Natural killer cell (primary cell): ENCODE data around the gene WDR89. TPM values are rescaled to one million over a fixed set of nuclear protein-coding genes. Genes with fewer than 3 reads are reported as not detected.

Experiments
- ATAC-seq, 3 donors: fragments of 150-1000 bp in 2 of 3; fragments of 200-7000 bp in 1 of 3; cut with Tn5 transposase; 1 replicate in 1 of 3; 2 replicates in 2 of 3; pipeline ENCODE4 v1.10.0; 2021; ENCODE audit warnings: mild to moderate bottlenecking in 2 of 3, moderate library complexity in 2 of 3
- DNase-seq, 2 donors: peaks; one replicate each; pipeline versions ENCODE4 v3.0.0 to v3.0.0-alpha.2; 2013 to 2021; ENCODE audit warnings: mixed read lengths in 1 of 2
- H3K27ac ChIP-seq: one replicate; pipeline ENCODE4 v1.5.1; 2013; ENCODE audit warnings: mild to moderate bottlenecking, low read length
- H3K27me3 ChIP-seq: one replicate; pipeline ENCODE4 v1.6.1; 2013; ENCODE audit warnings: low read length; ENCODE audit not compliant: control insufficient read depth, insufficient read depth
- H3K36me3 ChIP-seq: one replicate; pipeline ENCODE4 v1.6.1; 2013; ENCODE audit warnings: low read length; ENCODE audit not compliant: control insufficient read depth, insufficient read depth
- H3K4me1 ChIP-seq: one replicate; pipeline ENCODE4 v1.6.1; 2013; ENCODE audit warnings: low read length; ENCODE audit not compliant: control insufficient read depth, insufficient read depth
- H3K4me3 ChIP-seq: one replicate; pipeline ENCODE4 v1.5.1; 2013; ENCODE audit warnings: low read length
- H3K9me3 ChIP-seq: one replicate; pipeline ENCODE4 v1.6.1; 2013; ENCODE audit warnings: low read length; ENCODE audit not compliant: control insufficient read depth, insufficient read depth
- H3K27ac Mint-ChIP-seq, 2 donors: one replicate each; pipeline ENCODE4 v1.8.0; 2022; ENCODE audit warnings: mild to moderate bottlenecking in 2 of 2, mixed read lengths in 2 of 2, moderate library complexity in 1 of 2
- H3K27me3 Mint-ChIP-seq, 2 donors: one replicate each; pipeline ENCODE4 v1.8.0; 2022; ENCODE audit warnings: low read depth in 2 of 2, mixed read lengths in 2 of 2
- H3K36me3 Mint-ChIP-seq: one replicate; pipeline ENCODE4 v1.8.0; 2022; ENCODE audit warnings: mixed read lengths
- H3K4me1 Mint-ChIP-seq, 2 donors: one replicate each; pipeline ENCODE4 v1.8.0; 2022; ENCODE audit warnings: mixed read lengths in 2 of 2
- H3K4me3 Mint-ChIP-seq: one replicate; pipeline ENCODE4 v1.8.0; 2022; ENCODE audit warnings: mild to moderate bottlenecking, moderate library complexity, mixed read lengths
- H3K9me3 Mint-ChIP-seq, 2 donors: one replicate each; pipeline ENCODE4 v1.8.0; 2022; ENCODE audit warnings: mixed read lengths in 2 of 2
- CTCF ChIP-seq: fragments of 200-600 bp; IDR thresholded peaks from one replicate; pipeline ENCODE4 v1.8.0; 2022; ENCODE audit warnings: antibody characterized with exemption
- WGBS: methylation state at CpG from one replicate; pipeline ENCODE4 v1.1.7; 2013; ENCODE audit warnings: missing lambda C conversion rate; ENCODE audit not compliant: insufficient coverage; 5-methylcytosine and 5-hydroxymethylcytosine counted together
- intact Hi-C: fragments of 100-400 bp; cut with micrococcal nuclease; formaldehyde crosslinking; loops from one replicate; pipeline ENCODE4 v1.14.2; 2022
- total RNA-seq, 4 donors: library from RNA; stranded (reverse); fragments of 120-200 nt in 1 of 4; gene quantifications; one replicate each; pipeline versions ENCODE4 v1.2.3 to v1.2.4, GENCODE V29; 2013 to 2022

The WDR89 gene
- total RNA-seq, 3 donors from 2014 or later (not counting 1 experiment from before 2014, with no cell fraction given), result 9.6 to 13.4 (median 10.7) TPM

GRCh38 chr14:63677891-63678379, 36.3 kb upstream of the WDR89 start:
- H3K4me1 ChIP-seq, result no peaks in the 10 kb centered on the region
- TF ChIP-seq CTCF, result no peak
- Mint-ChIP-seq H3K9me3 (no peaks in the 10 kb centered on the region), H3K4me1 (no peaks in the 10 kb centered on the region), H3K4me3 (no peak overlapping the region), H3K27ac (no peak overlapping the region), H3K36me3 (no peaks in the 10 kb centered on the region), H3K27me3 (no peaks in the 10 kb centered on the region)
- no peak overlapping the region for H3K4me3 ChIP-seq
- H3K27me3 ChIP-seq, result no peaks in the 10 kb centered on the region
- no peaks in the 10 kb centered on the region for H3K9me3 ChIP-seq
- DNase-seq (no peak), ATAC-seq (no peak)
- WGBS, result 80% methylated on average over 1 of the region's 3 CpGs
- H3K36me3 ChIP-seq, result no peaks in the 10 kb centered on the region
- no peak overlapping the region for H3K27ac ChIP-seq
- intact Hi-C loops, result no loop called here

GRCh38 chr14:63676615-63677014, 34.9 kb upstream of the WDR89 start:
- 96% methylated on average over 3 of the region's 3 CpGs for WGBS
- intact Hi-C loops, result no loop called here
- Mint-ChIP-seq H3K4me1 (no peaks in the 10 kb centered on the region), H3K27me3 (no peaks in the 10 kb centered on the region), H3K27ac (no peak overlapping the region), H3K36me3 (no peaks in the 10 kb centered on the region), H3K9me3 (no peaks in the 10 kb centered on the region), H3K4me3 (no peak overlapping the region)
- TF ChIP-seq CTCF, result no peak
- Histone ChIP-seq H3K36me3 (no peaks in the 10 kb centered on the region), H3K4me1 (no peaks in the 10 kb centered on the region), H3K9me3 (no peaks in the 10 kb centered on the region), H3K27ac (no peak overlapping the region), H3K27me3 (no peaks in the 10 kb centered on the region), H3K4me3 (no peak overlapping the region)
- no peak for ATAC-seq
- DNase-seq, result no peak

GRCh38 chr14:63673886-63674497, 32.3 kb upstream of the WDR89 start:
- Histone ChIP-seq H3K4me1 (no peaks in the 10 kb centered on the region), H3K27ac (no peak overlapping the region), H3K9me3 (no peaks in the 10 kb centered on the region), H3K27me3 (no peaks in the 10 kb centered on the region), H3K4me3 (no peak overlapping the region), H3K36me3 (no peaks in the 10 kb centered on the region)
- DNase-seq (no peak), ATAC-seq (no peak)
- no peaks in the 10 kb centered on the region for H3K9me3 Mint-ChIP-seq
- no peaks in the 10 kb centered on the region for H3K4me1 Mint-ChIP-seq
- H3K4me3 Mint-ChIP-seq, result no peak overlapping the region
- H3K36me3 Mint-ChIP-seq, result no peaks in the 10 kb centered on the region
- TF ChIP-seq CTCF, result no peak
- no peaks in the 10 kb centered on the region for H3K27me3 Mint-ChIP-seq
- intact Hi-C loops, result no loop called here
- WGBS, result 95% methylated on average over 3 of the region's 7 CpGs
- H3K27ac Mint-ChIP-seq, result no peak overlapping the region

- DNase-seq, result no peak
- H3K27me3 Mint-ChIP-seq, result no peaks in the 10 kb centered on the region
- H3K9me3 ChIP-seq, result no peaks in the 10 kb centered on the region
- intact Hi-C loops, result no loop called here
- no peak for ATAC-seq
- no peak overlapping the region for H3K4me3 Mint-ChIP-seq
- no peaks in the 10 kb centered on the region for H3K4me1 ChIP-seq
- H3K4me1 Mint-ChIP-seq, result no peaks in the 10 kb centered on the region
- no peaks in the 10 kb centered on the region for H3K36me3 ChIP-seq
- no peak overlapping the region for H3K4me3 ChIP-seq
- H3K9me3 Mint-ChIP-seq, result no peaks in the 10 kb centered on the region
- TF ChIP-seq CTCF, result no peak
- 98% methylated on average over 4 of the region's 5 CpGs for WGBS
- H3K27ac ChIP-seq, result no peak overlapping the region
- no peak overlapping the region for H3K27ac Mint-ChIP-seq
- H3K27me3 ChIP-seq, result no peaks in the 10 kb centered on the region
- no peaks in the 10 kb centered on the region for H3K36me3 Mint-ChIP-seq
Observed at GRCh38 chr14:63673255-63673654, 31.6 kb upstream of the WDR89 start.
